Measurements from ENCODE around the gene METAP2.

- TF ChIP-seq CTCF (IDR thresholded peaks at IDR 0.05; ENCODE audit: control extremely low read depth in 1 of 3, insufficient read depth in 1 of 3, low read depth in 1 of 3, low read length in 3 of 3) (no peak), GTF2F1 (IDR thresholded peaks at IDR 0.05; ENCODE audit: borderline replicate concordance, low read depth, low read length) (no peak), SP1 (IDR thresholded peaks at IDR 0.05; ENCODE audit: low read depth, low read length) (no peak), EP300 (IDR thresholded peaks at IDR 0.05; ENCODE audit: borderline replicate concordance in 1 of 2, low read depth in 2 of 2, low read length in 2 of 2) (no peak), EZH2 (IDR thresholded peaks at IDR 0.05; ENCODE audit: low read depth, low read length, severe bottlenecking) (no peak), TAF1 (IDR thresholded peaks at IDR 0.05; ENCODE audit: low read depth, low read length) (no peak), TCF12 (IDR thresholded peaks at IDR 0.05; ENCODE audit: low read depth, low read length) (no peak), E2F6 (IDR thresholded peaks at IDR 0.05) (no peak), CREB1 (IDR thresholded peaks at IDR 0.05) (no peak), RBBP5 (IDR thresholded peaks at IDR 0.05; ENCODE audit: borderline replicate concordance, low read depth, low read length) (no peak)
Measured at GRCh38 chr12:95504140-95504539, 30.2 kb downstream of the METAP2 start.

Measured in H1 (cell line).